Ovary (tissue), 3 donors: Measurements from ENCODE around the gene TTC28.

Experiments
- CTCF ChIP-seq, 3 donors: fragments of 450-650 bp in 2 of 3; fragments of 200-600 bp in 1 of 3; IDR thresholded peaks; one replicate each; pipeline versions ENCODE4 v1.5.1 to v1.8.0; 2016 to 2022; ENCODE audit warnings: antibody characterized with exemption in 3 of 3, mild to moderate bottlenecking in 1 of 3
- POLR2A ChIP-seq: fragments of 450-650 bp; IDR thresholded peaks from one replicate; pipeline ENCODE4 v1.6.1; 2017; ENCODE audit warnings: antibody characterized with exemption, mild to moderate bottlenecking, moderate library complexity
- donor health status: DM: no; HTN: no; CAD: no.

GRCh38 chr22:28711820-28712777, 32.5 kb upstream of the TTC28 start:
- no peak for TF ChIP-seq POLR2A
- TF ChIP-seq CTCF (IDR thresholded peaks at IDR 0.05), result peak in 2 of 3 donors; percentile 7 to 22
